ENCODE results near the gene FAM237B. TPM values are rescaled to one million over a fixed set of nuclear protein-coding genes. Genes with fewer than 3 reads are reported as not detected.
"Not testable (repeated sequence)": the region's sequence is repeated elsewhere in the genome, so short reads cannot be mapped to it uniquely, and the experiment has no call there.

Gene FAM237B
- total and polyA plus RNA-seq, 2 donors (not counting 1 experiment from before 2014, with no cell fraction given) = not detected

GRCh38 chr7:90345595-90346335 is 24.7 kb upstream of the FAM237B start:
- Histone ChIP-seq H4K20me1 (ENCODE audit: control insufficient read depth, extremely low read depth, insufficient read depth, low read length) (no peaks in the 10 kb centered on the region), H3K27ac (ENCODE audit: insufficient read depth, low read length) (peak overlapping the region; percentile 84), H2AFZ (ENCODE audit: low read length) (peak overlapping the region; percentile 86), H3K79me2 (ENCODE audit: control insufficient read depth, insufficient read depth, low read length) (peaks cover 36% of the 10 kb centered on the region), H3K9ac (ENCODE audit: insufficient read depth, low read length) (peak overlapping the region; percentile 46), H3K4me2 (ENCODE audit: extremely low read depth, insufficient read depth, low read length) (peak overlapping the region; percentile 80), H3K4me1 (ENCODE audit: control insufficient read depth, extremely low read depth, insufficient read depth, low read length) (no peaks in the 10 kb centered on the region), H3K27me3 (ENCODE audit: control insufficient read depth, insufficient read depth, low read length) (no peaks in the 10 kb centered on the region), H3K9me3 (ENCODE audit: control insufficient read depth, insufficient read depth, low read depth, low read length) (no peaks in the 10 kb centered on the region), H3K36me3 (ENCODE audit: control insufficient read depth, insufficient read depth, low read length) (no peaks in the 10 kb centered on the region), H3K4me3 (replicated peaks in 1 of 4; ENCODE audit: control extremely low read depth in 1 of 4, insufficient read depth in 1 of 4, low read depth in 3 of 4, low read length in 4 of 4) (peak overlapping the region; percentile 75 to 99 (median 88))
- peak; percentile 55 to 74 for DNase-seq (ENCODE audit: low read depth in 2 of 2)
- no peak for TF ChIP-seq CTCF (conservative IDR thresholded peaks at IDR 0.05 in 1 of 2, IDR thresholded peaks at IDR 0.05 in 1 of 2; ENCODE audit: low read depth in 1 of 2, low read length in 2 of 2)
- no peak for TF ChIP-seq EZH2 (IDR thresholded peaks at IDR 0.05; ENCODE audit: low read length, missing control alignments)

- Histone ChIP-seq H3K9ac (ENCODE audit: insufficient read depth, low read length) (no peak overlapping the region), H3K36me3 (ENCODE audit: control insufficient read depth, insufficient read depth, low read length) (no peaks in the 10 kb centered on the region), H3K4me1 (ENCODE audit: control insufficient read depth, extremely low read depth, insufficient read depth, low read length) (no peaks in the 10 kb centered on the region), H3K27me3 (ENCODE audit: control insufficient read depth, insufficient read depth, low read length) (no peaks in the 10 kb centered on the region), H3K27ac (ENCODE audit: insufficient read depth, low read length) (no peak overlapping the region), H3K9me3 (ENCODE audit: control insufficient read depth, insufficient read depth, low read depth, low read length) (no peaks in the 10 kb centered on the region), H3K79me2 (ENCODE audit: control insufficient read depth, insufficient read depth, low read length) (peaks cover 32% of the 10 kb centered on the region), H4K20me1 (ENCODE audit: control insufficient read depth, extremely low read depth, insufficient read depth, low read length) (no peaks in the 10 kb centered on the region), H3K4me2 (ENCODE audit: extremely low read depth, insufficient read depth, low read length) (no peak overlapping the region), H2AFZ (ENCODE audit: low read length) (peak overlapping the region; percentile 86), H3K4me3 (replicated peaks in 1 of 4; ENCODE audit: control extremely low read depth in 1 of 4, insufficient read depth in 1 of 4, low read depth in 3 of 4, low read length in 4 of 4) (peak overlapping the region in 1 of 4 experiments; percentile 99)
- TF ChIP-seq EZH2 (IDR thresholded peaks at IDR 0.05; ENCODE audit: low read length, missing control alignments) (no peak), CTCF (conservative IDR thresholded peaks at IDR 0.05 in 1 of 2, IDR thresholded peaks at IDR 0.05 in 1 of 2; ENCODE audit: low read depth in 1 of 2, low read length in 2 of 2) (no peak)
- DNase-seq (ENCODE audit: low read depth in 2 of 2) = no peak
Measured at GRCh38 chr7:90345016-90345415, 23.9 kb upstream of the FAM237B start.

- no peak overlapping the region for H3K27ac ChIP-seq (ENCODE audit: insufficient read depth, low read length)
- H3K9ac ChIP-seq (ENCODE audit: insufficient read depth, low read length) = no peak overlapping the region
- no peak overlapping the region for H3K4me3 ChIP-seq (replicated peaks in 1 of 4; ENCODE audit: control extremely low read depth in 1 of 4, insufficient read depth in 1 of 4, low read depth in 3 of 4, low read length in 4 of 4)
- no peak overlapping the region for H2AFZ ChIP-seq (ENCODE audit: low read length)
- no peaks in the 10 kb centered on the region for H3K9me3 ChIP-seq (ENCODE audit: control insufficient read depth, insufficient read depth, low read depth, low read length)
- TF ChIP-seq EZH2 (IDR thresholded peaks at IDR 0.05; ENCODE audit: low read length, missing control alignments) (no peak), CTCF (conservative IDR thresholded peaks at IDR 0.05 in 1 of 2, IDR thresholded peaks at IDR 0.05 in 1 of 2; ENCODE audit: low read depth in 1 of 2, low read length in 2 of 2) (no peak)
- H3K4me2 ChIP-seq (ENCODE audit: extremely low read depth, insufficient read depth, low read length) = no peak overlapping the region
- H4K20me1 ChIP-seq (ENCODE audit: control insufficient read depth, extremely low read depth, insufficient read depth, low read length) = no peaks in the 10 kb centered on the region
- no peaks in the 10 kb centered on the region for H3K4me1 ChIP-seq (ENCODE audit: control insufficient read depth, extremely low read depth, insufficient read depth, low read length)
- H3K79me2 ChIP-seq (ENCODE audit: control insufficient read depth, insufficient read depth, low read length) = no peaks in the 10 kb centered on the region
- no peaks in the 10 kb centered on the region for H3K27me3 ChIP-seq (ENCODE audit: control insufficient read depth, insufficient read depth, low read length)
- no peaks in the 10 kb centered on the region for H3K36me3 ChIP-seq (ENCODE audit: control insufficient read depth, insufficient read depth, low read length)
- DNase-seq (ENCODE audit: low read depth in 2 of 2) = peak in 1 of 2 donors; percentile 55
Measured at GRCh38 chr7:90337106-90337505, 16.0 kb upstream of the FAM237B start.

GRCh38 chr7:90334926-90335325 is 13.8 kb upstream of the FAM237B start:
- H3K79me2 ChIP-seq (ENCODE audit: control insufficient read depth, insufficient read depth, low read length); H3K27me3 ChIP-seq (ENCODE audit: control insufficient read depth, insufficient read depth, low read length); DNase-seq (ENCODE audit: low read depth in 2 of 2); H3K4me2 ChIP-seq (ENCODE audit: extremely low read depth, insufficient read depth, low read length); H3K9ac ChIP-seq (ENCODE audit: insufficient read depth, low read length); H3K27ac ChIP-seq (ENCODE audit: insufficient read depth, low read length); H2AFZ ChIP-seq (ENCODE audit: low read length); H3K4me1 ChIP-seq (ENCODE audit: control insufficient read depth, extremely low read depth, insufficient read depth, low read length); H3K4me3 ChIP-seq (replicated peaks in 1 of 4; ENCODE audit: control extremely low read depth in 1 of 4, insufficient read depth in 1 of 4, low read depth in 3 of 4, low read length in 4 of 4); H3K36me3 ChIP-seq (ENCODE audit: control insufficient read depth, insufficient read depth, low read length); H3K9me3 ChIP-seq (ENCODE audit: control insufficient read depth, insufficient read depth, low read depth, low read length); H4K20me1 ChIP-seq (ENCODE audit: control insufficient read depth, extremely low read depth, insufficient read depth, low read length): not testable (repeated sequence)
